ENCODE measurements around the gene CHKB. TPM values are rescaled to one million over a fixed set of nuclear protein-coding genes. Genes with fewer than 3 reads are reported as not detected.

The CHKB gene
- total and polyA plus RNA-seq, 2 of the 8 experiments (the other 6 are each of a cell fraction or from before 2014, with no cell fraction given), result 27.9 to 42.2 TPM

DNA sequence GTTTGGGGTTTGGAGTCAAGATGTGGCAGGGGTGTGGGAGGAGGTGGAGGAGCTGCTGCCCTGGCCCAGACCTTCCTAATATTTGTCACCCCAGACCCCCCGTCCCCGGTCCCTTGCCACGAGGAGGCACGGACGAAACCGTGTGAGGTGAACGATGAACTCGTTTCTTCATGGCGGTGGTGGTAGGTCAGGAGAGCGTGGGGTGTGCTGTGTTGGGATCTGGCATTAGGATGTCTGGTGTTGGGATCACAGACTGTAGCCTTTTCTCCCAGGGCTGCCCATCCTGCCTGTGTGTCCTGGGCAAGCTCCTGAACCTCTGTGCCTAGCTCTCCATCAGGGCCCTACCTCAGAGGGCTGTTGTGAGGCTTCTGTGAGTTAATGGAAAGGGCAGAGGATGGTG is 26.3 kb upstream of the CHKB start:
- Histone ChIP-seq H3K27me3 (replicated peaks in 1 of 4; ENCODE audit: control insufficient read depth in 3 of 4, extremely low read depth in 1 of 4, insufficient read depth in 3 of 4, low read length in 3 of 4) (peaks cover 15 to 34% (median 25%) of the 10 kb centered on the region in 4 experiments), H4K20me1 (replicated peaks in 1 of 2; ENCODE audit: control insufficient read depth in 1 of 2, insufficient read depth in 2 of 2, low read length in 2 of 2) (peaks cover 0 to 6% of the 10 kb centered on the region in 2 experiments), H3K79me2 (ENCODE audit: control insufficient read depth in 1 of 2, insufficient read depth in 2 of 2, low read length in 2 of 2) (no peaks in the 10 kb centered on the region), H3K27ac (ENCODE audit: low read depth, low read length) (no peak overlapping the region), H3K9me3 (ENCODE audit: insufficient read depth in 2 of 2, low read depth in 1 of 2, low read length in 1 of 2) (no peaks in the 10 kb centered on the region), H4K91ac (replicated peaks; ENCODE audit: insufficient read length, low read length) (no peak overlapping the region), H2BK5ac (ENCODE audit: low read depth, low read length) (no peak overlapping the region), H3K4me2 (ENCODE audit: insufficient read depth in 1 of 2, low read depth in 2 of 2, low read length in 2 of 2) (no peak overlapping the region), H3K23ac (ENCODE audit: insufficient read length) (no peak overlapping the region), H2AK5ac (ENCODE audit: low read depth, low read length) (no peak overlapping the region), H3K56ac (replicated peaks; ENCODE audit: insufficient read length, low read depth, low read length) (no peak overlapping the region), H3K4ac (replicated peaks; ENCODE audit: insufficient read length, low read depth, low read length) (no peak overlapping the region), H4K5ac (ENCODE audit: insufficient read length, low read depth, low read length) (no peak overlapping the region), H3K4me3 (ENCODE audit: extremely low read depth in 1 of 4, insufficient read depth in 2 of 4, low read depth in 3 of 4, low read length in 4 of 4) (no peak overlapping the region), H3K79me1 (ENCODE audit: low read depth, low read length) (no peaks in the 10 kb centered on the region), H2BK120ac (replicated peaks; ENCODE audit: low read depth, low read length) (no peak overlapping the region), H3K36me3 (ENCODE audit: control insufficient read depth in 2 of 4, insufficient read depth in 4 of 4, low read length in 3 of 4) (no peaks in the 10 kb centered on the region; a peak in 1 of 8 replicates), H2BK12ac (ENCODE audit: low read depth, low read length) (0 out of 2 replicates have a peak overlapping the region, but pooled peaks have one; percentile 17), H3K4me1 (replicated peaks in 1 of 4; ENCODE audit: control insufficient read depth in 3 of 4, insufficient read depth in 4 of 4, low read length in 3 of 4) (peaks cover 0 to 13% (median 3%) of the 10 kb centered on the region in 4 experiments; a peak in 4 of 7 replicates), H3K23me2 (ENCODE audit: low read depth, low read length) (no peaks in the 10 kb centered on the region; the same call in 1 of the 2 replicates), H3K9ac (replicated peaks in 1 of 4; ENCODE audit: extremely low read depth in 1 of 4, low read depth in 3 of 4, low read length in 3 of 4) (no peak overlapping the region), H2AFZ (ENCODE audit: low read length) (no peak overlapping the region), H2BK20ac (ENCODE audit: low read length) (no peak overlapping the region), H4K8ac (ENCODE audit: extremely low read depth, insufficient read depth, low read length) (no peak overlapping the region), H3K14ac (ENCODE audit: insufficient read length) (no peak overlapping the region), H2BK15ac (ENCODE audit: low read length) (no peak overlapping the region), H3K18ac (ENCODE audit: extremely low read depth, low read length) (no peak overlapping the region)
- ChIA-PET POLR2A (ENCODE audit: partially characterized antibody) (no interaction called here), CTCF (ENCODE audit: partially characterized antibody) (interaction anchor here (0.8 to 5.4 kb wide), 7 partner anchors 12 to 111 kb away, joined by 3 to 39 read pairs (median 3); partner anchors contain the start of genes ARSA and SYCE3)
- WGBS, 2 experiments (ENCODE audit: extremely low coverage in 1 of 2, insufficient coverage in 1 of 2, insufficient read length in 1 of 2, insufficient replicate concordance in 2 of 2, low coverage in 1 of 2, low lambda C conversion rate in 2 of 2, missing lambda C conversion rate in 1 of 2), result 94% methylated on average over 10 of the region's 10 CpGs; no CpG with 5 or more reads in 1 of the 2 experiments
- no peak for FAIRE-seq
- DNase-seq (ENCODE audit: low read depth in 1 of 2, low spot score in 2 of 2), result no peak
- no peak for TF ChIP-seq HDAC6 (IDR thresholded peaks at IDR 0.05; ENCODE audit: low read depth, low read length)
- no peak for TF ChIP-seq SAP30 (IDR thresholded peaks at IDR 0.05; ENCODE audit: insufficient read depth, insufficient replicate concordance, low read length)
- TF ChIP-seq GTF2F1 (IDR thresholded peaks at IDR 0.05; ENCODE audit: borderline replicate concordance, low read depth, low read length), result no peak
- TF ChIP-seq JUND (IDR thresholded peaks at IDR 0.05; ENCODE audit: low read length), result no peak
- TF ChIP-seq POU5F1 (IDR thresholded peaks at IDR 0.05; ENCODE audit: low read depth, low read length), result no peak
- no peak for TF ChIP-seq SIN3A (conservative IDR thresholded peaks at IDR 0.05 in 1 of 2, IDR thresholded peaks at IDR 0.05 in 1 of 2; ENCODE audit: low read depth in 1 of 2, low read length in 2 of 2)
- TF ChIP-seq FOSL1 (IDR thresholded peaks at IDR 0.05; ENCODE audit: insufficient read depth, low read depth, low read length), result no peak
- no peak for TF ChIP-seq CBX8 (IDR thresholded peaks at IDR 0.05; ENCODE audit: borderline replicate concordance, low read depth, low read length)
- TF ChIP-seq TEAD4 (IDR thresholded peaks at IDR 0.05; ENCODE audit: low read depth, low read length), result no peak
- no peak for TF ChIP-seq RNF2 (IDR thresholded peaks at IDR 0.05; ENCODE audit: borderline replicate concordance, low read depth, low read length, missing control alignments, poor library complexity, severe bottlenecking)
- TF ChIP-seq, protein P1, sequence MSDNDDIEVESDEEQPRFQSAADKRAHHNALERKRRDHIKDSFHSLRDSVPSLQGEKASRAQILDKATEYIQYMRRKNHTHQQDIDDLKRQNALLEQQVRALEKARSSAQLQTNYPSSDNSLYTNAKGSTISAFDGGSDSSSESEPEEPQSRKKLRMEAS (IDR thresholded peaks at IDR 0.05), result no peak
- TF ChIP-seq BCL11A (IDR thresholded peaks at IDR 0.05; ENCODE audit: low read depth in 2 of 2, low read length in 2 of 2), result no peak
